ENCODE results near the gene VPS45.

Gene VPS45

GRCh38 chr1:150076066-150076465 is 8.5 kb downstream of the VPS45 start:
- DNase-seq: no peak

- DNase-seq: no peak
Observed at GRCh38 chr1:150076985-150077384, 9.4 kb downstream of the VPS45 start.

GRCh38 chr1:150080784-150081183 is 13.2 kb downstream of the VPS45 start:
- DNase-seq: no peak

GRCh38 chr1:150082494-150082893 is 14.9 kb downstream of the VPS45 start:
- DNase-seq: no peak

- no peak for DNase-seq
Observed at GRCh38 chr1:150083907-150084306, 16.3 kb downstream of the VPS45 start.

- no peak for DNase-seq
Observed at GRCh38 chr1:150085406-150085805, 17.8 kb downstream of the VPS45 start.

- DNase-seq: no peak
Observed at GRCh38 chr1:150087415-150087814, 19.8 kb downstream of the VPS45 start.

- DNase-seq: no peak
Observed at GRCh38 chr1:150089846-150090520, 22.4 kb downstream of the VPS45 start.

GRCh38 chr1:150092180-150092791 is 24.7 kb downstream of the VPS45 start:
- no peak for DNase-seq

GRCh38 chr1:150093805-150094204 is 26.2 kb downstream of the VPS45 start:
- DNase-seq: no peak

- DNase-seq: no peak
Observed at GRCh38 chr1:150094734-150095265, 27.2 kb downstream of the VPS45 start.

- DNase-seq: no peak
Observed at GRCh38 chr1:150102986-150103385, 35.4 kb downstream of the VPS45 start.

- no peak for DNase-seq
Observed at GRCh38 chr1:150106341-150106740, 38.8 kb downstream of the VPS45 start.

GRCh38 chr1:150109586-150109985 is 42.0 kb downstream of the VPS45 start:
- no peak for DNase-seq

GRCh38 chr1:150110116-150110515 is 42.5 kb downstream of the VPS45 start:
- DNase-seq: no peak

GRCh38 chr1:150111670-150112069 is 44.1 kb downstream of the VPS45 start:
- no peak for DNase-seq

GRCh38 chr1:150115121-150115520 is 47.5 kb downstream of the VPS45 start:
- DNase-seq: no peak

GRCh38 chr1:150118716-150119115 is 51.1 kb downstream of the VPS45 start:
- DNase-seq: no peak

GRCh38 chr1:150121236-150121862 is 53.8 kb downstream of the VPS45 start:
- no peak for DNase-seq

- no peak for DNase-seq
Observed at GRCh38 chr1:150126811-150127210, 59.2 kb downstream of the VPS45 start.

GRCh38 chr1:150127464-150127863 is 59.9 kb downstream of the VPS45 start:
- no peak for DNase-seq

- DNase-seq: no peak
Observed at GRCh38 chr1:150127868-150128267, 60.3 kb downstream of the VPS45 start.

- no peak for DNase-seq
Observed at GRCh38 chr1:150132372-150132771, 64.8 kb downstream of the VPS45 start.

- DNase-seq: no peak
Observed at GRCh38 chr1:150134537-150134936, 67.0 kb downstream of the VPS45 start.

All from NCI-H2081 treated with DMSO at 0.1 percent for 48 hours (cell line).